K562 (cell line): Measurements from ENCODE around the gene MIX23. TPM values are rescaled to one million over a fixed set of nuclear protein-coding genes. Genes with fewer than 3 reads are reported as not detected.

ENCODE experiments used
- ATAC-seq: fragments of 200-7000 bp; cut with Tn5 transposase; 3 replicates; pipeline ENCODE4 v1.9.1; 2020; ENCODE audit warnings: moderate library complexity
- BruUV-seq: library from RNA; stranded (reverse); fragments of 400-500 nt; replicated peaks from 2 replicates; lab custom pipeline; 2021; lab: Mats Ljungman, UMichigan
- CTCF ChIA-PET: fragments of 300-600 bp; formaldehyde crosslinking; extraction: SDS; loops from one replicate; lab custom pipeline; 2021; ENCODE audit warnings: low intra/inter-chr PET ratio; lab: Yijun Ruan, JAX
- POLR2A ChIA-PET: fragments of 300-600, 350-650 bp; sonication (Branson Sonifier 250); formaldehyde crosslinking; extraction: SDS; loops from one replicate; lab custom pipeline; 2021; ENCODE audit warnings: antibody characterized with exemption, inconsistent platforms; lab: Yijun Ruan, JAX
- DNase-seq, 4 experiments: peaks; one replicate each; pipeline versions ENCODE4 v3.0.0 to v3.0.0-alpha.2; 2011 to 2018; ENCODE audit warnings: low spot score in 3 of 4, mixed read lengths in 3 of 4; ENCODE audit errors: extremely low read depth in 1 of 4
- FAIRE-seq: peaks from 2 replicates; lab custom pipeline; 2011; peaks lifted over from hg19 to GRCh38; lab: Jason Lieb, UNC
- H2AFZ ChIP-seq: 2 replicates; pipeline ENCODE4 v1.6.0; 2011; ENCODE audit warnings: low read depth, low read length, control low read depth, inconsistent platforms
- H3K27ac ChIP-seq: fragments of 200-600 bp; 3 replicates; pipeline ENCODE4 v1.8.0; 2011; ENCODE audit warnings: low read depth, mild to moderate bottlenecking, control low read depth, inconsistent platforms, low read length, moderate library complexity, mixed read lengths; ENCODE audit errors: extremely low read depth
- H3K27me3 ChIP-seq, 2 experiments: fragments of 300-600 bp in 1 of 2; 2 replicates in 1 of 2; 3 replicates in 1 of 2; pipeline versions ENCODE4 v1.6.0 to v1.8.0; 2011; ENCODE audit warnings: inconsistent platforms in 2 of 2, low read length in 2 of 2, mild to moderate bottlenecking in 1 of 2, mixed read lengths in 1 of 2, moderate library complexity in 1 of 2; ENCODE audit not compliant: control insufficient read depth in 2 of 2, insufficient read depth in 2 of 2
- H3K36me3 ChIP-seq: fragments of 300-600 bp; 3 replicates; pipeline ENCODE4 v1.8.0; 2011; ENCODE audit warnings: mild to moderate bottlenecking, low read length, inconsistent platforms; ENCODE audit not compliant: control insufficient read depth, insufficient read depth
- H3K4me1 ChIP-seq, 2 experiments: fragments of 200-600 bp in 1 of 2; replicated peaks in 1 of 2; 2 replicates in 1 of 2; 3 replicates in 1 of 2; pipeline versions ENCODE4 v1.5.1 to v1.8.0; 2011; ENCODE audit warnings: inconsistent platforms in 2 of 2, low read length in 2 of 2, mild to moderate bottlenecking in 1 of 2, mixed read lengths in 1 of 2, moderate library complexity in 1 of 2; ENCODE audit not compliant: control insufficient read depth in 2 of 2, insufficient read depth in 2 of 2
- H3K4me2 ChIP-seq: 2 replicates; pipeline ENCODE4 v1.6.1; 2011; ENCODE audit warnings: low read length, control low read depth, inconsistent platforms, mixed read lengths; ENCODE audit not compliant: insufficient read depth
- H3K4me3 ChIP-seq: fragments of 200-600 bp; sonication (generic), shearing (Covaris generic); 2 replicates; pipeline ENCODE4 v1.5.1; 2016; ENCODE audit warnings: control low read depth, inconsistent platforms
- H3K79me2 ChIP-seq: fragments of 200-600 bp; 3 replicates; pipeline ENCODE4 v1.8.0; 2011; ENCODE audit warnings: low read length, inconsistent platforms; ENCODE audit not compliant: control insufficient read depth, insufficient read depth
- H3K9ac ChIP-seq, 2 experiments: 2 replicates each; pipeline versions ENCODE4 v1.6.0 to v1.6.1; 2011; ENCODE audit warnings: low read depth in 2 of 2, low read length in 2 of 2, control low read depth in 1 of 2, inconsistent platforms in 1 of 2, mild to moderate bottlenecking in 1 of 2, mixed read lengths in 1 of 2; ENCODE audit not compliant: insufficient read depth in 1 of 2
- H3K9me1 ChIP-seq: one replicate; pipeline ENCODE4 v1.6.0; 2011; ENCODE audit warnings: inconsistent platforms, mild to moderate bottlenecking, low read length, moderate library complexity; ENCODE audit not compliant: control insufficient read depth, insufficient read depth
- H3K9me3 ChIP-seq: replicated peaks from 2 replicates; pipeline ENCODE4 v1.5.1; 2011; ENCODE audit warnings: low read depth, low read length, inconsistent platforms; ENCODE audit not compliant: control insufficient read depth, insufficient read depth
- H4K20me1 ChIP-seq: replicated peaks from 2 replicates; pipeline ENCODE4 v1.6.1; 2011; ENCODE audit warnings: low read length, inconsistent platforms, mixed read lengths; ENCODE audit not compliant: control insufficient read depth, insufficient read depth
- CBFB ChIP-seq: sonication (generic); formaldehyde crosslinking; IDR thresholded peaks from 2 replicates; pipeline ENCODE4 v1.4.0; 2020; ENCODE audit warnings: mild to moderate bottlenecking, missing genetic modification reagents
- ELK1 ChIP-seq: sonication (generic); formaldehyde crosslinking; IDR thresholded peaks from 2 replicates; pipeline ENCODE4 v1.8.1; 2022; ENCODE audit warnings: missing genetic modification reagents
- FOXK1 ChIP-seq: sonication (generic); formaldehyde crosslinking; IDR thresholded peaks from 2 replicates; pipeline ENCODE4 v1.8.0; 2022; ENCODE audit warnings: missing genetic modification reagents, mild to moderate bottlenecking, borderline replicate concordance
- JUNB ChIP-seq: fragments of 450-650 bp; formaldehyde crosslinking; conservative IDR thresholded peaks from 2 replicates; pipeline ENCODE4 v1.4.0; 2020; ENCODE audit warnings: mild to moderate bottlenecking
- KLF16 ChIP-seq: IDR thresholded peaks from 2 replicates; pipeline ENCODE4 v1.6.1; 2016; ENCODE audit warnings: antibody characterized with exemption
- MED1 ChIP-seq: sonication (generic); formaldehyde crosslinking; IDR thresholded peaks from 2 replicates; pipeline ENCODE4 v1.8.1; 2023; ENCODE audit warnings: missing genetic modification reagents, borderline replicate concordance
- MIER1 ChIP-seq: fragments of 450-650 bp; IDR thresholded peaks from 2 replicates; pipeline ENCODE4 v1.6.1; 2016; ENCODE audit warnings: antibody characterized with exemption, mild to moderate bottlenecking, low read depth
- MXD1 ChIP-seq: fragments of 250-450 bp; sonication (Bioruptor Pico); IDR thresholded peaks from 2 replicates; pipeline ENCODE4 v1.8.0; 2021; ENCODE audit warnings: borderline replicate concordance, mild to moderate bottlenecking, moderate library complexity; ENCODE audit not compliant: poor library complexity, severe bottlenecking
- POLR2B ChIP-seq: fragments of 450-650 bp; IDR thresholded peaks from 2 replicates; pipeline ENCODE4 v1.6.1; 2018; ENCODE audit warnings: low read depth; ENCODE audit not compliant: partially characterized antibody
- PTBP1 ChIP-seq: fragments of 200-400 bp; formaldehyde crosslinking; IDR thresholded peaks from 2 replicates; pipeline ENCODE4 v1.6.1; 2017; ENCODE audit warnings: low read depth, low read length
- ZBTB5 ChIP-seq: fragments of 450-650 bp; IDR thresholded peaks from 2 replicates; pipeline ENCODE4 v1.6.1; 2017; ENCODE audit warnings: antibody characterized with exemption
- ZNF224 ChIP-seq: sonication (generic); formaldehyde crosslinking; IDR thresholded peaks from 2 replicates; pipeline ENCODE4 v1.8.0; 2022; ENCODE audit warnings: mild to moderate bottlenecking, missing genetic modification reagents
- ZNF311 ChIP-seq: fragments of 250-450 bp; sonication (Bioruptor Pico); IDR thresholded peaks from 2 replicates; pipeline ENCODE4 v1.4.0; 2020; ENCODE audit warnings: mild to moderate bottlenecking, moderate library complexity
- WGBS: fragments of 100-300 bp; shearing (Covaris generic); methylation state at CpG from one replicate; pipeline ENCODE4 v1.1.6; 2016; ENCODE audit warnings: low coverage, mixed read lengths; ENCODE audit not compliant: insufficient coverage; ENCODE audit errors: missing lambda C conversion rate; 5-methylcytosine and 5-hydroxymethylcytosine counted together
- in situ Hi-C: fragments of 300-500 bp; cut with MboI; formaldehyde crosslinking; loops from 4 replicates; pipeline ENCODE4 v1.15.0; 2018; ENCODE audit warnings: inconsistent platforms, mixed read lengths
- intact Hi-C: fragments of 100-400 bp; cut with micrococcal nuclease; formaldehyde crosslinking; loops from 2 replicates; pipeline ENCODE4 v1.14.2; 2022
- polyA plus RNA-seq, 8 experiments: library from polyadenylated mRNA; depleted of rRNA in 4 of 8; stranded (reverse) in 5 of 8; unstranded in 3 of 8; fragments of >200 nt; fragmentation: Nextera tagmentation in 2 of 8; fragmentation: Illumina TruSeq in 1 of 8; extraction: Ambion mirVana in 2 of 8; extraction: Trizol in 1 of 8; gene quantifications; 2 replicates each; pipeline versions ENCODE4 v1.2.1 to v1.2.3, GENCODE V29; 2011 to 2014; ENCODE audit warnings: inconsistent platforms in 1 of 8, missing spikeins in 1 of 8
- total RNA-seq, 7 experiments: library from RNA; depleted of rRNA in 6 of 7; stranded (reverse); fragments of >200 nt in 6 of 7; fragmentation: Illumina TruSeq in 2 of 7; extraction: Trizol in 2 of 7; gene quantifications; 2 replicates each; pipeline versions ENCODE4 v1.2.1 to v1.2.3, GENCODE V29; 2011 to 2021; ENCODE audit warnings: low replicate concordance in 1 of 7

Gene MIX23
- total and polyA plus RNA-seq, 9 of the 15 experiments (the other 6 are each of a cell fraction or from before 2014, with no cell fraction given): 45.5 to 185 (median 106) TPM

GRCh38 chr3:122353893-122354401, 29.1 kb downstream of the MIX23 start:
- H3K4me2 ChIP-seq: no peak overlapping the region
- H3K4me1 ChIP-seq: peaks cover 0 to 8% of the 10 kb centered on the region in 2 experiments; a peak in 3 of 5 replicates
- intact Hi-C loops (no loop called here), in situ Hi-C loops (no loop called here)
- no TSS peak for BruUV-seq
- H3K27ac ChIP-seq: no peak overlapping the region
- H3K9me1 ChIP-seq: no peaks in the 10 kb centered on the region
- H2AFZ ChIP-seq: no peak overlapping the region
- ChIA-PET POLR2A (interaction anchor here (0.6 to 0.9 kb wide), 2 partner anchors 9 to 440 kb away, joined by 3 read pairs; partner anchors contain the start of gene HSPBAP1), CTCF (no interaction called here)
- no peak overlapping the region for H3K4me3 ChIP-seq
- DNase-seq (no peak), ATAC-seq (no peak), FAIRE-seq (no peak)
- H3K36me3 ChIP-seq: peaks cover 7% of the 10 kb centered on the region; the same call in 1 of the 3 replicates
- WGBS: no CpG with 5 or more reads among the region's 1 CpG
- TF ChIP-seq FOXK1 (CRISPR knock-in tag) (no peak), KLF16 (no peak), POLR2B (no peak), ZNF224 (no peak), PTBP1 (no peak)
- no peaks in the 10 kb centered on the region for H3K9me3 ChIP-seq
- H4K20me1 ChIP-seq: no peaks in the 10 kb centered on the region
- no peak overlapping the region for H3K9ac ChIP-seq
- H3K79me2 ChIP-seq: no peaks in the 10 kb centered on the region
- H3K27me3 ChIP-seq: no peaks in the 10 kb centered on the region

GRCh38 chr3:122353215-122353614, 29.8 kb downstream of the MIX23 start:
- 26% methylated on average over 2 of the region's 2 CpGs for WGBS
- FAIRE-seq (no peak), DNase-seq (no peak), ATAC-seq (no peak)
- no peaks in the 10 kb centered on the region for H3K9me3 ChIP-seq
- ChIA-PET CTCF (no interaction called here), POLR2A (interaction anchor here (0.9 kb wide), 1 partner anchor 10 kb away, joined by 3 read pairs; no protein-coding TSS in a partner anchor)
- H3K79me2 ChIP-seq: no peaks in the 10 kb centered on the region
- no peaks in the 10 kb centered on the region for H3K9me1 ChIP-seq
- peaks cover 0 to 8% of the 10 kb centered on the region in 2 experiments; a peak in 3 of 5 replicates for H3K4me1 ChIP-seq
- H3K4me2 ChIP-seq: no peak overlapping the region
- no peak overlapping the region for H3K9ac ChIP-seq
- no peaks in the 10 kb centered on the region for H3K36me3 ChIP-seq
- no peaks in the 10 kb centered on the region for H3K27me3 ChIP-seq
- H3K4me3 ChIP-seq: no peak overlapping the region
- in situ Hi-C loops (no loop called here), intact Hi-C loops (no loop called here)
- H4K20me1 ChIP-seq: no peaks in the 10 kb centered on the region
- H3K27ac ChIP-seq: no peak overlapping the region
- no TSS peak for BruUV-seq
- no peak overlapping the region for H2AFZ ChIP-seq
- TF ChIP-seq ZBTB5: no peak
- no peak for TF ChIP-seq ZNF311
- TF ChIP-seq ELK1 (CRISPR knock-in tag): no peak
- no peak for TF ChIP-seq MXD1 (CRISPR knock-in tag)
- no peak for TF ChIP-seq MED1 (CRISPR knock-in tag)
- no peak for TF ChIP-seq CBFB (CRISPR knock-in tag)
- TF ChIP-seq MIER1: no peak
- no peak for TF ChIP-seq JUNB (CRISPR knock-in tag)
